HT1080 (cell line): ENCODE measurements around the gene CADM2. TPM values are rescaled to one million over a fixed set of nuclear protein-coding genes. Genes with fewer than 3 reads are reported as not detected.

ENCODE experiments used
- DNase-seq: peaks from one replicate; pipeline ENCODE4 v3.0.0-alpha.2; 2015; ENCODE audit warnings: low read depth
- total RNA-seq: library from RNA; depleted of rRNA; stranded (reverse); fragments of >200 nt; shearing (Covaris generic); gene quantifications from 2 replicates; pipeline ENCODE4 v1.2.3, GENCODE V29; 2014

The CADM2 gene
- total RNA-seq, 1 experiment from 2014 or later, result not detected

DNA sequence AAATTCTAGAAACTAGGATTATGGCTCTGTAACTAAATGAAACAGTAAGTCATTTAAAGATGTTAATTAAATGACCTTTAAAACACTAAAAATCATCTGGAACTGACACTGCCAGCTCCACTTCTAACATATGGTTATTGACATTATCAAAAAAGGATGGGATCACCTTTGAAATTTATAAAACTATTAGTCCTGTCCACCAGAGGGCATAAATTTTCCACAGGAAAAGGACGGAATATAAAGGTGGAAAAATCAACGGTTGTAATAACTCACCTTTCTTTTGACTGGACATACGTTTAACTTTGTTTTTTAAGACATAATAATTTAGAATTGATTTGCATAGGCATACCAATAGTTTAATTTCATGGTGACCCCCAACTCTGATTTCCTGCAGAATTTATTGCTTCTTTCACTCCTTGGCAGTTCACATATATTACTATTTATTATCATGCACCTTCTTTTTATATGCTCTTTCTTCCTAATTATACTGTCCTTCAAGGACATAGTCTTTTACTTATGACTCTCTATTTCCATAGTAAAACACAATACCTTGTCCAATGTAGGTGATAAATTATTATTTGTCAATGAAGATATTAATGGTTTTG is 345.7 kb downstream of the CADM2 start:
- DNase-seq, result peak; percentile 10

DNA sequence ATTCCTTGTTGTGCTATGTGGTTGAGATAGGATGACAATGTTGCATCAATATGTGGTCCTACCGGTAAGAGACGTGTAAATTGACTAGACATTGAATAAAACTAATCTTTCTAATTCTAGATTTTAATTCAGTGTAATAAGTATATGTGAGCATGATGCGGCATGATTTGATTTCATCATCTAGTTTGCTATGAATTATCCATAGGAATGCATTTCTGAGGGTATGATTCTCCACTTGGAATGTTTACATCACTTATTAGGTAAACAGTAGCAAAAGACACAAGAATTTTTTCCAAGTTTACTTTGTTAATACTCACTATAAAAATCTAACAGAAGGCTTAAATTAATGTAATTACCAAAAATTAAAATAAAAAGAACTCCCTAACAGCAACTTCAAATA is 353.5 kb downstream of the CADM2 start:
- no peak for DNase-seq

DNA sequence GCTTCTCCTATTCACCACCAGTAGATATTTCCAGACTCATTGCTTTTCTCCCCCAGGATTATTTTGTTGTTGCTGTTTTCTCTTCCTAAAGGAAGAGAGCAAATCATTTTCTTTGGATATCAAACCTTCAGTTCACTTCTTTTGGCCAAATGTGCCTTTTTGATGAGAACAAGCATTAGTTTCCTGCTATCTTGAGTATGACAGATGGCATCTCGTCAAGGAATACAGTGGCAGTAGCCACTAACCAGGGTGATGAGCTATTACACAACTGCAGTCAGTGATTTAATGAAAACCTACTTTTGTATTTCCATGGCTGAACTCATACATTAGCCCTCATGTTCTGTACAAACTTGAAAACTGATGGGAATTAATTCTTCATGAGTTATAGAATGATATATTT is 354.6 kb downstream of the CADM2 start:
- DNase-seq, result no peak

DNA sequence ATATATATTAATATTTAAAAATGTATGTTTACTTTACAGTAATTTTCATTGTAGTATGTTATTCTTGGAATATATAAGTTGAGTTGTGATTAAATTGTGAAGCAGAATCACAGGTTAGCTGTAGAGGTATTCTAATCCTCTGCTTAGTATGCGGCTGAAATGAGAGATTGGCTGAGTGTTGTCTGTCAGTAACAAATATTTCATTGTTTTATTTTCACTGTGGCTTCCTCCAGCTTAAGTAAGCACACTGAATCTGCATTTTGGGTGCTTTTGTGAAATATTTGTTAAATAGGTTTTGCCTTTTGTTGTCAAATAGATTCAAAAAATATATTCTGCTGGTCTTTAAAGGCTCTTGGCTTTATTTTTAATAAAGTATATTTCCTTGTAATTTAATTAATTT is 357.5 kb downstream of the CADM2 start:
- DNase-seq, result no peak

DNA sequence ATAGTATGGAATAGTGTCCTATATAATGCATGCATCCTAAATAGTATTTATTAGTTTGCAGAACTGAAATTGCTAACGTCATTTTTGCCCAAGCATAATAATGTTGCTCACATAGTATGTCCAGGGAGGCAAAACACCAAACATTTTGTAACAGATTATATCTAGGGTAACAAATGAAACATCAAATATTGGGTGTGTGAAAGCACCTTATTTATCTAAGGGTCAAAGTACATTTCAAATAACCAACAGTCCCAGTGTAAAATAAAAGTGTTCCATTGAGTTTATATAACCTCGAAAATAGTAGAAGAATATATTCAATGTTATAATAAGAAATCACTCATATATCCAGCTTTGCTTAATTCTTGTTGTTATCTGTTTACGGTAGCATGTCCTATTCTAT is 363.1 kb downstream of the CADM2 start:
- DNase-seq, result no peak

DNA sequence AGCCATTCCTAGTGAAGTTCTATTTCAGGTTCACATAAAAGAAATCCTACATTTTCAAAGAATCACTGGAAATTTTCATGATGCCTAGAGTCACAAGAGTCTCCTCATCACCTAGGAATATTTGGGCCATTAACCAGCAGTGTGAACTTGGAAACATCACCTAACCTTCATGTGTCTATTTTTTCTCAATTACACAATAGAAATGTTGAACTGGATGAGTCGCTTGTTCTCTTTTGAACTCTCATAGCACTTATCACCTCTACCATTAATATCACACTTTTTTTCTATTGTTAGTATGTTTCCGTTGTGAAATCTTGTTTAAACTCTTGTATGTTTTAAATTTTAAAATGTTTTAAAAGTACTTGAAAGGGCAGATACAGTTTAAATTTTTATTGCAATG is 371.3 kb downstream of the CADM2 start:
- no peak for DNase-seq

DNA sequence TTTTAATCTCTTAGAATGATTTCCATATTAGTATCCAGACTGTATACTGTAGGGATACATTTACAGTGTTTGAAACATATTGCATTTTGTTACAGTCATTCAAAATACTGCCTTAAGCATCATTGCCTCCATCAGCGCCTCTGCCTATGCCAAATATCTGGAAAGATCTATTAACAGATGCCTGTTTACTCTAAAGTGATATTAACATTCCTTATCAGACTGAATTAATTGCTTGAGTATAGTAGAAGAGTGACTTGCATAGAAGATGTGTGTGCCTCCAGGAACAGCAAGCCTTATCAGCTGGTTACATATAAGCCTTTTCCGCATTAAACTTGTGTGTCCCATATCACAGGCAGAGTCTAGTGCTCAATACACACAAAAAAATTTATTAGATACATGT is 379.1 kb downstream of the CADM2 start:
- no peak for DNase-seq

DNA sequence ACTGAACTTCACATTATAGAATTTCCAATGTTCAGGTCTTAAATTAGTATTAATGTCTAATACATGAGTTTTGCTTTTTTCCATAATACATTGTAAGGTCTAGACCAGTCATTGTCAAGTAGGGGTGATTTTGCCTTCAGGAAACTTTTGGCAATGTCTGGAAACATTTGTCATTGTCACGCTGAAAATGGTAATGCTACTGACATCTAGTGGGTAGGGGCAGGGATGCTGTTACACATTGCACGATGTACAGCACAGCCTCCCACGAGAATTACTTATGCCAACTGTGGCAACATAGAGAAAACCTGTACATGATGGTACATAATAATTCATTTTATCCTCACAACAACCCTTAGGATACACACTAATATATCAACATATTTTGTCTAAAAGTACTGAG is 384.1 kb downstream of the CADM2 start:
- DNase-seq, result no peak

DNA sequence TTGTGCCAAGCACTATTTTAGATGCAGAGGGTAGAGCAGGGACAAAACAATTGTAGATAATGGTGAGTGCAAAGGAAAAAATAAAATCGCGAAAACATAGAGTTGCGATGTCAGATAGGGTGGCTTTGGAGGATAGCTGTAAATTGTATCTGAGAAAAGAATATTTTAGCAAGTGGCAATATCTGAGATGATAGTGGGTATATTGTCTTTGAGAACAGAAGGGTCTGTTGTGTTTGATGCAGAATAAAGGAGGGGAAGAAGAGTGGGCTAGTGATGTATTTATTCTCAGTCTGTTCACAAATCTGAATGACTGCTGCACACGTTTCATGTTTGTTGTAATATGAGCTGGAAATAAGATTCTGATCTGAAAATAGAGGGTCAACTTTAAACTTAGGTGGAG is 396.8 kb downstream of the CADM2 start:
- DNase-seq, result no peak

DNA sequence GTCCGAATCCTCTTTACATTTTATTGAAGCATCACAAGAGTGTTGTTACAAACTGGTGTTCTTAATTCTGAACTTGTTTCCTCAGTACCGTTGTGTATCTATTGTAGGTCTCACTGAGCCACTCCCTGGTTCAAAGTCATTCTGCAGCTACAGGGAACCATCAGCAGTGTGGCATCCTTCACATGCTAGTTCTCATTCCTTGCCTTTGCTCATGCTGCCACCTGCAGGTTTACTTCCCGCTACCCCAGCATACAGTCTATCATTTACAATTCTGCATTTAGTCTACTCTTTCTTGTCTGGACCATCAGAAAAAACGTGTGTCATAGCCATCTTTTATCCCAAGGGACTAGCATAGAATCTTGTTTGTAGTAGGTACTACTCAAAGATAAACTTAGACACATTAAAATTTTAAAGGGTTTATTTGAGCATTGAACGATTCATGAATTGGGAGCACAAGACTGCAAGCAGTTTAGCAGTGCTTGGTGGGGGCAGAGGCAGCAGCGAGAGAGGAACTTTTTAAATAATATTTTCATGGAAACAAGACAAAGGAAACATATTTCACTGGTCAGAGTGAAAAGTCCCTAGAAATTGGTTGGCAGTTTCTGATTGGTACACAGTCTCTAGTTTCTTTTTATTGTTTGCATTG is 402.1 kb downstream of the CADM2 start:
- DNase-seq, result peak; percentile 68

DNA sequence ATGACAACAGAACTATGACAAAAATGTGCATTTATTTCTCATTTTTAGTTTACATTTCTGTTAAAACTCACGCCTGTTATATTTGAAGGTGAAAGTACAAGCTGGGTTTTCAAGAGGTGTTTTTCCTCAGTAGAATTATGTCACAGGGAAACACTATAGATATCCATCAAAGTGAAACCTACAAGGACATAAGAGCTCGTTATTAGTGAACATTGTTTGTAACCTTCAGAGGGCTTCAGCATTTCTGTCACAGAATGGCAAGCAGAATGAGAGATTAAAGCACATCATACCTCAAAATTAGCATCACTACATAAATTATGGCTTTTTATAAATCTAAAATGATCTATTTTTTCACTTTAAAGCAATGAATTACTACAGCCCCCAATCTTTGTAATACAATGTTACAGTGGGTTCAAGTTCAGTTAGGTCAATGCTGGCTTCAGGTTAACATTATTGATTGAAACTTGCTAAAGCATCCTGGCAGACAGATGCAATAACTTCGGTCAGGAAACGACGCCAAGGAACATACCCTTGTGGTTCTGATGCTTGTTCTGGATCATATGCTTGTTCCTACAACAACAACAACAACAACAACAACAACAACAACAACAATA is 405.6 kb downstream of the CADM2 start:
- no peak for DNase-seq

DNA sequence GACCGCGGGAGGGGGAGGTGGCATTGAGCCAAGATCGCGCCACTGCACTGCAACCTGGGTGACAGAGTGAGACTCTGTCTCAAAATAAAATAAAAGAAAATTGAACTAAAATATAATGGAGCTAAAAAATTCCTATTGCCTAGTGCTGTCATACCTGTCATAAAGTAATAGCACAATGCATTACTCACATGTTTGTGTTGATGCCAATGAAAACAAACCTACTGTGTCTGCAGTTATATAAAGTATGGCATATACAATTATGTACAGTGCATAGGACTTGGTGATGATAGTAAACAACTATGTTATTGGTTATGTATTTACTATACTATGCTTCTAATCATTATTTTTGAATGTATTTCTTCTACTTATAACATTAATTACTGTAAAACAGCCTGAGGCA is 411.6 kb downstream of the CADM2 start:
- DNase-seq, result no peak

DNA sequence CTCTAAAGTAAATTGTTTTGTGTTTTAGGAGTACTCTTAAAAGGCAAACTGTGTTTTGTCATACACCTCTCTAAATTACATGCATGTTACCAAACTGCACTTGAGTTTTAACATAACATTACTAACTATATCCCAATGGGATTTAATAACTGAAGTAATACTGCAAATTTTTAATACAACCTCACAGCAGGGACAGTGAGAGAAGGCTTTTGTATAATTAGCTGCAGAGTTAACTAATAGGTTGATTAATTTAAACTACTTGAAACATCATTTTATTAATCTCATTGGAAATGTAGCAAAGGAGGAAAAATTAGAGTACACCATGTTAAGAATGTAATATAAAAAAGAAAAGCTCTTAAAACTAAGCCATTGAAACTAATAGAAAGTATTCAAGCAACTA is 417.3 kb downstream of the CADM2 start:
- no peak for DNase-seq

DNA sequence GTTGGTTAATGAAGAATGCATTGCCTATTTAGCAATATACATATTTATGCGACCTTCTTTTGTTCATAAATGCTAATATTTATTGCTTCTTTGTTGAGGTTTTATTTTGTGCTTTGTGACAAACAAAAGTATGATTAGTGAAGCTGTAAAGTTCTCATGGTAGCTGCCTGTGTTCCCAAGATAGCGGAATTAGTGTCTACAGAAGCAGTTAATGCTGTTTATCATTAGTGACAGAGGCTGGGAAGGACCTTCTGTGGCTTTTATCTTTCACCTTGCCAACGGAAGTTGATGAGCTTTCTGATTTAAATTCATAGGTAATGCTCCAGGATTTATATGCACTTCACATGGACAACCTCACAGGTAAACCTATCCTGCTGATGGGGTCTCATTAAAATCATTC is 418.3 kb downstream of the CADM2 start:
- no peak for DNase-seq

DNA sequence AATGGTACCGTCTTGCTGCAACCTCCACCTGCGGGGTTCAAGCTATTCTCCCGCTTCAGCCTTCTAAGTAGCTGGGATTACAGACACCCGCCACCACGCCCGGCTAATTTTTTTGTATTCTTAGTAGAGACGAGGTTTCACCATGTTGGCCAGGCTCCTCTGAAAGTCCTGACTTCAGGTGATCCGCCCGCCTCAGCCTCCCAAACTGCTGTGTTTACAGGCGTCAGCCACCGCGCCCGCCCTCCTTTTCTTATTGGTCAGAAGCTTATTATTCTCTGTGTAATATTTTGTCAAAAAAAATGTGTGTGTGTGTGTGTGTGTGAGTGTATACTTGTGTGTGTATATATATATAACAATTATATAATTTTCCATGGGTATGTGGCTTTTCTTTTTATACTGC is 425.6 kb downstream of the CADM2 start:
- DNase-seq, result no peak

DNA sequence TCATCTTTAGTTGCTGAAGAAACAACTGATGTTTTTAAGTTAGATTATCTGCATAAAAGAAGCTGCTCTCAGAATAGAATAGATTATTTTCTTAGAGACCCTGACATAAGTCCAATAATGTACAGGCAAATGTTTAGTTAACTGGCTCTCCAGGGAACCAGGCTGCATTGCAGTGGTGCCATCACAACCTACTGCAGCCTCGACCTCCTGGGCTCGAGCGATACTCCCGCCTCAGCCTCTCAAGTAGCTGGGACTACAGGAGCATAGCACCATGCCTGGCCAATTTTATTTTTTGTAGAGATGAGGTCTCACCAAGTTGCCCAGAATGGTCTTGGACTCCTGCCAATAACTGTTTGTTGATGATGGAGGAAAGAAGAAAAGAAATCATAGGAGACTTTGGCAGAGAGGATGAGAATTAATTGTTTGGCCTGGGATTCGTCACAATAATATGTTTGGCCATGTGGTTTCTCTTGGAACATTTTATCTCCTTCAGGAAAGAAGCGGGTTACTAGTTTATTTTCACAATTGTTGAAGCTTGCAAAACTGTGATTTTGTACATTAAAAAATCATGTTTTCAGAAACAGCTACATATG is 429.2 kb downstream of the CADM2 start:
- no peak for DNase-seq

DNA sequence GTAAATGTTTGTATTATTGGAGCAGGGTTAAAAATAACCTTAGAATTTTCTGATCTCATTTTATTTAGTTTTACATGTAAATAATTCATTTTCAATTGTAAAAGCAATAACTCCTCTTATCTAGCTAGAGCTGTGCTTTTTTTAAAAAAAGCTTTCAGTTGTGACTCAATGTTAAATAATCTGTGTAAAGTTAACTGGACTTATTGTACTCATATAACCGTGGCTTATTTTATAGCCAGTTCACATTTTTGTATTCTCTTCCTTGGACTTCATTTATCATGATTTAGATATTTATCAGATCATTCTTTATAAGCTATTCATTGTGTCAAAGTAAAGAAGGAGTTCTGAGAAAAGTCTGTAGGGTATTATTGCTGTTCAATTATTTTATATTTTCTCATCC is 435.6 kb downstream of the CADM2 start:
- no peak for DNase-seq

DNA sequence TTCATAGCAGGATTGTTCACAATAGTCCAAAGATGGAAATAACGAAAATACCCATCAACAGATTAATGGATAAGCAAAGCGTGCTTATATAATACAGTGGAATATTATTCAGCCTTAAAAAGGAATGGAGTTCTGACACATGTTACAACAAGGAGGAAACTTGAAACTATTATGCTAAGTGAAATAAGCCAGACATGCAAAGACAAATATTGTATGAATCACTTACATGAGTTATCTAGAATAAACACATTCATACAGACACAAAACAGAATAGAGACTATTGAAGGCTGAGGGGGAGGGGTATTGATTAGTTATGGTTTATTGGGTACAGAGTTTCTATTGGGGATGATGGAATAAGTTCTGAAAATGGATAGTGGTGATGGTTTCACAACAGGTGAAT is 438.6 kb downstream of the CADM2 start:
- DNase-seq, result no peak

DNA sequence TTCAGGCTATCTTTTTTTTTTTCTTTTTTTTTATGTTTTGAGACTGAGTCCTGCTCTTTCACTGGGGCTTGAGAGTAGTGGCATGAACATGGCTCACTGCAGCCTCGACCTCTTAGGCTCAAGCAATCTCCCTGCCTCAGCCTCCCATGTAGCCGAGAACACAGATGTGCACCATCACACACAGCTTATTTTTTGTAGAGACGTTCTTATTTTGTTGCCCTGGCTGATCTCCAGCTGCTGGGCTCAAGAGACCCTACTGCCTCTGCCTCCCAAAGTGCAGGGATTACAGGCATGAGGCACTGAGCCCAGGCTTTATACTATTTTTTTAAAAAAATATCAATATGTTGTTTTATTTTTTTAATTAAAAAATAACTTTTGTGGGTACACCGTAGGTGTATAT is 467.3 kb downstream of the CADM2 start:
- no peak for DNase-seq

DNA sequence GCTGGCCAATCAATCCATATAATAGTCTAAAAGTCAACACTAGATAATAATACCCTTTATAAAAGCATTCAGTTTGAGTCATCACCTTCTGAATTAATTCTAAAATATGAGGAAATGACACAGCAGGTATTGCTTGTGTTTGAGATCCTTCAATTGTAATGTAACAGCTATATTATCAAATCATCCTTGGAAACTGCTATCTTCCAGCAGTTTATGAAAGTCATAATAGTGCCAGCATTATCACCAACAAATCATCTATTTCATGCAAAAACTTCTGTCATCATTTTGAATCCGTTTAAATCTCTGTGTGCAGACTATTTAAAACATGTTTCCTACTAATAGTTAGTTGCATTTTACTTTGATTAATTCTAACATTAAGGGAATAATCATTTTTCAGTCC is 468.7 kb downstream of the CADM2 start:
- no peak for DNase-seq

DNA sequence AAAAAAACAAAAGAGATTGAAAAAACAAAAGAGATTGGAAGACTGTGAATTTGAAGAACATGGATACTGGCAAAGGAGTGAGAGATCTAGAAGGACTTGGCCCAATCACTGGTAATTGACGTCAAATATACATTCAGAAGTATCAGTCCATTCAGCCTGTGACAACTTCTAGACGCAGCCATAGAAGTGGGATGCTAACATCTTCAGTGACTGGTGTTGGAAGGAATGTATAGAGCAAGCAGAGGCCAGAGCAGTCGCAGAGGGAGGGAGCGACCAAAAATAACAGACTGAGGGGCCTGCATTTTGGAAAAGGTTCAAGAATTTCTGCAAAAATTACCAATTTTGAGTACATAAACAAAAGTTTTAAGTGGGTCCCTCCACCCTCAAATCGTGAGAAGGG is 473.3 kb downstream of the CADM2 start:
- no peak for DNase-seq

DNA sequence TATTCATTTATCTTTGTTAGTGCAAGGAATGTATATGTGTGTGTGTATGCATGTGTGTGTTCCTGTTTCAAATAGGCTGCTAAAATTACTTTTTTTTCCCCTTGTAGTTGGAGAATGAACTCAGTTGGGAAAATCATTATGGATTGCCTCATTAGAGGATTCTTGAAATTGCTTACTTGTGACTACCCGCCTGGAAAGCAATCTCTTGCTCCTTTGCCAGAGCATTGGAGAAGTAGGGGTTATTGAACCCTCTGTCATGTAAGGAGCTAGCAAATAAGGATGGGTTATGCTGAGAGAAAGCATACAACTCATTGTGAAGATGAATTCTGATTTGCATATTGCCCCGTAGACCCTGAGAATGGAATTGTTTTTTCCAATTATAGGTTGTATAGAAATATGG is 474.5 kb downstream of the CADM2 start:
- DNase-seq, result no peak
